CD4-positive, alpha-beta T cell treated with Interleukin-12 subunit alpha and Interleukin-12 subunit beta, for 1 hour (primary cell): Measurements from ENCODE around the gene SNAPIN.
"Not testable (repeated sequence)": the region's sequence is repeated elsewhere in the genome, so short reads cannot be mapped to it uniquely, and the experiment has no call there.

Source experiments
- DNase-seq: peaks from one replicate; pipeline ENCODE4 v3.0.0-alpha.2; 2020

The SNAPIN gene

GRCh38 chr1:153649137-153649862 lies 9.2 kb upstream of the SNAPIN start:
- peak; percentile 19 for DNase-seq

- DNase-seq = no peak
These were observed 8.7 kb upstream of the SNAPIN start for GRCh38 chr1:153649863-153650235.

- DNase-seq = no peak
These were observed 6.7 kb upstream of the SNAPIN start for GRCh38 chr1:153651771-153652170.

GRCh38 chr1:153652805-153653500 lies 5.5 kb upstream of the SNAPIN start:
- no peak for DNase-seq

GRCh38 chr1:153655333-153655732 lies 3.2 kb upstream of the SNAPIN start:
- no peak for DNase-seq

- no peak for DNase-seq
These were observed 652 bp downstream of the SNAPIN start for GRCh38 chr1:153659175-153659534.

- no peak for DNase-seq
These were observed 1.2 kb downstream of the SNAPIN start for GRCh38 chr1:153659656-153660055.

GRCh38 chr1:153661111-153661708 lies 2.7 kb downstream of the SNAPIN start:
- no peak for DNase-seq

GRCh38 chr1:153662269-153662668 lies 3.8 kb downstream of the SNAPIN start:
- DNase-seq = no peak

GRCh38 chr1:153663211-153663610 lies 4.7 kb downstream of the SNAPIN start:
- DNase-seq = no peak

GRCh38 chr1:153667439-153667838 lies 8.9 kb downstream of the SNAPIN start:
- DNase-seq = no peak

- not testable (repeated sequence) for DNase-seq
These were observed 10.2 kb downstream of the SNAPIN start for GRCh38 chr1:153668672-153669071.

GRCh38 chr1:153669606-153670005 lies 11.1 kb downstream of the SNAPIN start:
- no peak for DNase-seq

GRCh38 chr1:153670257-153670858 lies 11.9 kb downstream of the SNAPIN start:
- DNase-seq = no peak

- peak; percentile 99 for DNase-seq
These were observed 12.5 kb downstream of the SNAPIN start, which contains the start of gene ILF2 for GRCh38 chr1:153670859-153671627. TSS of gene ILF2 (minus strand) at chr1:153670993. CDS start at chr1:153670922, 71 bp downstream.

- peak; percentile 64 for DNase-seq
These were observed 13.3 kb downstream of the SNAPIN start for GRCh38 chr1:153671628-153672353.

GRCh38 chr1:153673511-153673910 lies 15.0 kb downstream of the SNAPIN start:
- no peak for DNase-seq

- DNase-seq = peak; percentile 59
These were observed 19.4 kb downstream of the SNAPIN start for GRCh38 chr1:153677718-153678518.

GRCh38 chr1:153678519-153679336 lies 20.2 kb downstream of the SNAPIN start, which contains the start of gene NPR1:
TSS of gene NPR1 (plus strand) at chr1:153678688. CDS start at chr1:153679109, 421 bp downstream.
- peak; percentile 24 for DNase-seq
